NOMO-1 (cell line): ENCODE data around the gene UMODL1.

ENCODE experiments used
- DNase-seq, 2 experiments: peaks; one replicate each; lab custom pipeline; 2025; ENCODE audit not compliant: unreplicated experiment in 2 of 2; lab: John Stamatoyannopoulos, UW

UMODL1 gene

DNA sequence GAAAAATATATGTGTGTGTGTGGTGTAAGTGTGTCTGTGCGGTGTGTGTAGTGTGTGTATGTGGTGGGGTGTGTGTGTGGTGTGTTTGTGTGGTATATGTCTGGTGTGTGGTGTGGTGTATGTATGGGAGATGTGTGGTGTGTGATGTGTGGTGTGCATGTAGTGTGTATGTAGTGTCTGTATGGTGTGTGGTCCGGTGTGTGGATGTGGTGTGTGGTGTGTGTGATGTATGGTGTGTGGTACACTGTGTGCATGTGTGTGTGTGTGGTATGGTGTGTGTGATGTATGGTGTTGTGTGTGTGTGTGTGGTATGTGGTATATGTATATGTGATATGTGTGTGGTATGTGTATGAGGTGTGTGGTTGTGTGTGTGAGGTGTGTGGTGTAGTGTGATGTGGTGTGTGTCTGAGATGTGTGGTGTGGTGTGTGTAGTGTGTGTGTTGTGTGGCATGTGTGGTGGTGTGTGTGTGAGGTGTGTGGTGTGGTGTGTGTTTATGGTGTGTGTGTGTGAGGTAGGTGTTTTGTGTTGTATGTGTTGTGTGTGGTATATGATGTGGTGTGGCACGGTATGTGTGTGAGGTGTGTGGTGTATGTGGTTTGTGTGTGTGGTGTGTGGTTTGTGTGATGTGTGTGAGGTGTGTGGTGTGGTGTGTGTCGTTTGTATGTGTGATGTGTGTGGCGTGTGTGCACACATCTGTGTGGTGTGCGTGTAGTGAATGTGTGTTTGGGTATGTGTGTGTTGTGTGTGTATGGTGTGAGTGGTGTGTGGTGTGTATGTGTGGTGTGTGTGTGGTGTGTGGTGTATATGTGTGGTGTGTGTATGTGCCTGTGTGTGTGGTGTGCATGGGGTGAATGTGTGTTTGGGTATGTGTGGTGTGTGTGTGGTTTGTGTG lies 112.5 kb downstream of the UMODL1 start:
- DNase-seq, result no peak

- DNase-seq, result no peak
Measured at GRCh38 chr21:42186591-42186990, 115.5 kb downstream of the UMODL1 start.

DNA sequence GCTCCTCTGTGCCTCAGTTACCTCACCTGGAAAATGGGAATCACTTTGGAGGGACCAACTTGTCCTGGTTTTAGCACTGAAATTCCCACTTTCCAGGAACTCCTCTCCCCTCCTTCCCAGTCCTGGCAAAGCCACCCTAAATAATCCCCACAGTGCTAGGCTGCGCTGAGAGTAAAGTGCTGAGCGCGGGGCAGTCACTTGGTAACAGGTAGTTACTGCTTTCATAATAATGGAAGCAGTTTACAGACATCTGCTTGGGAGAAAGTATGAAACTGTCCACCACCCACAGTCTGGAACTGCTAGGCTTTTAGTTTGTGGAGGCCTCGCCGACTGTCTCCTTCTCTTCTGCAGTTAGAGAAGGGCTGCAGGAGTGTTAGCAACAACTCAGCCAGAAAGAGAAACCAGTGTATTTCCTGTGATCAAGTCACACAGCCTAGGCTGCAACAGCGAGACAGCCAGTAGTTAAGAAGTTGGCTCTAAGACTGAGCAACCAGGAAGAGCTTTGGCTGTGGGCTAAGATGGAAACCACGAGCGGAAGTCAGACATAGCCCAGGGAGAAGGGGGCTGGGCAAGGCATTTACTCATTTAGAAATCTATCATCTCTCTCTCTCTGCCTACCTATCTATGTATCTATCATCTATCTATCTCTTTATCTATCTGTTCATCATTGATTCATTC lies 117.0 kb downstream of the UMODL1 start:
- DNase-seq, result peak; percentile 88 to 95

- no peak for DNase-seq
Measured at GRCh38 chr21:42188663-42189062, 117.5 kb downstream of the UMODL1 start.

- DNase-seq, result peak in 1 of 2 experiments; percentile 14
Measured at GRCh38 chr21:42189431-42189830, 118.3 kb downstream of the UMODL1 start.

DNA sequence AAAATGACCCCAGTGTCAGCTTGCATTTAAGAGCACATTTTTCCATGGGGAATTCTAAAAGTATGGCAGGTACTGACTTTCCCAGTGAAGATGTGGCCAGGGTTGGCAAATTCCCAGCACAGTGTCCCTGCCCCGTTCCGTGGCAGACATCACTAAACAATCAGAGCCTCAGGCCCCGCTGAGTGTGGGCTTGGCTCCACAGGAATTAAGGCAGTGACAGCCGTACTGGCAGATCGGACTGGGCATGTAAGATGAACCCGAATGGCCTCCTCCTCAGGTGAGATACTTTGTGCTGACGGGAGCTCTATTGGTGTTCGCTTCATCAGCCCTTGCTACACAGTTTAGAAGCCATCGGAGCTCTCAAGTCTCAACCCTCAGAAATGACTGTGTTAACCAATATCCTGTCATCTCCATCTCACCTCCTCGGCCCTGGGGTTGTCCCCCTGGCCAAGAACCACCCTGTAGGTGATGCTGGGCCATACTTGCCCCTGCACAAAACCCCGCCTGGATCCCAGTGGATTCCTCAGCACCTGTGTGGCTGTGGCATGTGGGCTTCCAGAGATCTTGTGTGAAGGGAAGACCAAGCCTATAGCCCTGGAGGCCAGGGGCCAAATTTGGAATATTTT lies 118.9 kb downstream of the UMODL1 start:
- no peak for DNase-seq

GRCh38 chr21:42190486-42190863 lies 119.4 kb downstream of the UMODL1 start:
- DNase-seq, result no peak

- no peak for DNase-seq
Measured at GRCh38 chr21:42191064-42191463, 119.9 kb downstream of the UMODL1 start.

- no peak for DNase-seq
Measured at GRCh38 chr21:42191696-42192595, 120.8 kb downstream of the UMODL1 start.
